Inflammatory macrophage treated with lipopolysaccharide for 1 hour (primary cell): ENCODE results near the gene URI1.

ENCODE experiments used
- DNase-seq, 2 donors: peaks; one replicate each; pipeline ENCODE4 v3.0.0-alpha.2; 2020 to 2022

The URI1 gene

GRCh38 chr19:30060531-30061222, 118.6 kb downstream of the URI1 start:
- no peak for DNase-seq

- no peak for DNase-seq
Observed at GRCh38 chr19:30061223-30062064, 119.4 kb downstream of the URI1 start.

GRCh38 chr19:30062065-30062906, 120.2 kb downstream of the URI1 start:
- no peak for DNase-seq

- DNase-seq = no peak
Observed at GRCh38 chr19:30062907-30063649, 121.0 kb downstream of the URI1 start.

- no peak for DNase-seq
Observed at GRCh38 chr19:30063650-30064347, 121.8 kb downstream of the URI1 start.

GRCh38 chr19:30064348-30064699, 122.3 kb downstream of the URI1 start:
- no peak for DNase-seq

GRCh38 chr19:30064771-30065494, 122.9 kb downstream of the URI1 start:
- no peak for DNase-seq

GRCh38 chr19:30065680-30066606, 123.9 kb downstream of the URI1 start:
- no peak for DNase-seq
